D721Med (cell line): ENCODE measurements around the gene SPOCK2.

Source experiments
- DNase-seq: peaks from one replicate; pipeline ENCODE4 v3.0.0; 2011; ENCODE audit warnings: low spot score; ENCODE audit not compliant: insufficient read length
- FAIRE-seq: peaks from 2 replicates; lab custom pipeline; 2011; peaks lifted over from hg19 to GRCh38; lab: Jason Lieb, UNC
- TF ChIP-seq, protein P1 (sequence below): IDR thresholded peaks from 2 replicates; pipeline ENCODE4 v1.5.1; 2012; ENCODE audit warnings: mild to moderate bottlenecking, control low read depth; ENCODE audit not compliant: insufficient read depth; ENCODE audit errors: missing control alignments

Gene SPOCK2

GRCh38 chr10:72058347-72058898 is 29.9 kb downstream of the SPOCK2 start:
- TF ChIP-seq, protein P1, sequence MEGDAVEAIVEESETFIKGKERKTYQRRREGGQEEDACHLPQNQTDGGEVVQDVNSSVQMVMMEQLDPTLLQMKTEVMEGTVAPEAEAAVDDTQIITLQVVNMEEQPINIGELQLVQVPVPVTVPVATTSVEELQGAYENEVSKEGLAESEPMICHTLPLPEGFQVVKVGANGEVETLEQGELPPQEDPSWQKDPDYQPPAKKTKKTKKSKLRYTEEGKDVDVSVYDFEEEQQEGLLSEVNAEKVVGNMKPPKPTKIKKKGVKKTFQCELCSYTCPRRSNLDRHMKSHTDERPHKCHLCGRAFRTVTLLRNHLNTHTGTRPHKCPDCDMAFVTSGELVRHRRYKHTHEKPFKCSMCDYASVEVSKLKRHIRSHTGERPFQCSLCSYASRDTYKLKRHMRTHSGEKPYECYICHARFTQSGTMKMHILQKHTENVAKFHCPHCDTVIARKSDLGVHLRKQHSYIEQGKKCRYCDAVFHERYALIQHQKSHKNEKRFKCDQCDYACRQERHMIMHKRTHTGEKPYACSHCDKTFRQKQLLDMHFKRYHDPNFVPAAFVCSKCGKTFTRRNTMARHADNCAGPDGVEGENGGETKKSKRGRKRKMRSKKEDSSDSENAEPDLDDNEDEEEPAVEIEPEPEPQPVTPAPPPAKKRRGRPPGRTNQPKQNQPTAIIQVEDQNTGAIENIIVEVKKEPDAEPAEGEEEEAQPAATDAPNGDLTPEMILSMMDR: no peak
- FAIRE-seq (no peak), DNase-seq (no peak)

- FAIRE-seq (no peak), DNase-seq (no peak)
- TF ChIP-seq, protein P1: no peak
Observed at GRCh38 chr10:72056932-72057751, 31.2 kb downstream of the SPOCK2 start.

- TF ChIP-seq, protein P1: no peak
- DNase-seq (no peak), FAIRE-seq (no peak)
Observed at GRCh38 chr10:72056113-72056512, 32.2 kb downstream of the SPOCK2 start.

- TF ChIP-seq, protein P1: no peak
- no peak for FAIRE-seq
- DNase-seq: no peak
Observed at GRCh38 chr10:72053690-72054089, 34.7 kb downstream of the SPOCK2 start.

DNA sequence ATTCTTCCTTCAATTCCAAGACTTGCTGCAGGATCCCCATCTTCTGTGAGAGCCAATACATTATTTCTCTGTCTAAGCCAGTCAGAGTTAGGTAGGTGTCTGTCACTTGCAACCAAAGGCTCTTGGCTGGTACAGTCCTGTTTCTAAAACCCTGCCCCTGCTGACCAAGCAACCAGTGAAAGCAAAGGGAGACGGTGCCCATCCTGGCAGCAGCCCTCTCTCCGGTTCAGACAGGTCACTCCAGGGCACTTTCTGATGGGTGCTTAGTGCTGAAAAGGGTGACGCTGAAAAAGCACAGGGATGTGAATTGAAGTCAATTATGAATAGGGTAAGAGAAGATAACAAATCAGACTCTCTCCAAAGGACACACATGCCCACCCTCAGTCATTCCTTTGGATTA is 37.5 kb downstream of the SPOCK2 start:
- DNase-seq (no peak), FAIRE-seq (no peak)
- TF ChIP-seq, protein P1: no peak

DNA sequence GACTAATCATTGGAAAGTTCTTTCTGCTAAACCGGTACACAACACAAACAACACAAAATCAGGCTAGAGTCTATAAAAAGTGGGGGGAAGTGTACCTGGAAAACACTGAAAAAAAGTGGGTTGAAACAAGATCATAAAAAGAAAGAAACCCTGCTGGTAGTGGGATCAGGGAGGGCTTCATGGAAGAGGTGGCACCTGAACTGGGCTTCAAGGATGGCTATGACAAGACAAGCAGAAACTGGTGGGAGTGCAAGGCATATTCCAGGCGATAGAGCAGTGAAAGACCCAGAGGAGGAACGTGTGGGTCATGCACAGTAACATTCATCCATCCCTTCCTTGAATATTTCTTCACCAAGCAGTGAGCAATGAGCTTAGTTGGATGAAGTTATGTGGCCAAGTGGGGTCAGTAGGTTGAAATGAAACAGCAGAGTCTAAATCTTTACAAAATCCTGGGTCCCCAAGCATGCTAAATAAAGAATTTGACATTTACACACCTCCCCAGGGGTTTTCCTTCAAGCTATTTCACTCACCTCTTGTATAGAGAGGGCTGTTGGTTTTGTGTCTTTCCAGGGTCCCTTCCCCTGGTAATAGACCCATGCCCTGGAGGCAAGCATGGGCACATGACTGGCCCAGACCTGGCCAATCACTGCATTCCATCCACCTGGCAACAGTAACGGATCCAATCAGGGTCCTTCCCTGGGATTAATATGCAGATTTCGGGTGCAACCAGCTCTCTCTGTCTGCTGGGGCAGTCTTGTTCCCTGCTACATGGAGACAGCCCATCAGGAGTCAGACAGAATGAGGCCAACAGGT is 38.2 kb downstream of the SPOCK2 start:
- DNase-seq (no peak), FAIRE-seq (no peak)
- TF ChIP-seq, protein P1: no peak
